ENCODE measurements around the gene SIDT1.

The SIDT1 gene

DNA sequence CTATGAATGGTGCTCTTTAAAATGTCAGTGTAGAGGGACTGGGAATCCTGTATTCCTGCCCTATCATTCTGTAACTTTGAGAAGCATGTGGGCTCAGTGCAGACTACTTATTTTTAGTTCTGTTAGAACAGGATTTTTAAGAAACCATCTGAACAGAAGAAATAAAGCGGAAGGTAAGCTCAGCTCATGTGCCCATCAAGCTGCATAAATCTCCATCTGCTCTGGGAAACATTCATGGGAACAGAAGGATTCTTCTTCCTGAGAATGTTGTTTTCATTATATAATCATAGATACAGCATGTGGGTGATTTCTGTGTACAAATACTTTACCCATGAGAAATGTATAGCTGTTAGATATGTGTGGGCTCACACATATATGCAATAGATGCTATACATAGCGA lies 69.9 kb downstream of the SIDT1 start:
- no peak for DNase-seq (ENCODE audit: low spot score)
- ATAC-seq (ENCODE audit: low read depth) = no peak
- H3K4me3 ChIP-seq (ENCODE audit: severe bottlenecking) = no peak overlapping the region
- no peaks in the 10 kb centered on the region for H3K36me3 ChIP-seq (ENCODE audit: low read depth)
- TF ChIP-seq, protein P1, sequence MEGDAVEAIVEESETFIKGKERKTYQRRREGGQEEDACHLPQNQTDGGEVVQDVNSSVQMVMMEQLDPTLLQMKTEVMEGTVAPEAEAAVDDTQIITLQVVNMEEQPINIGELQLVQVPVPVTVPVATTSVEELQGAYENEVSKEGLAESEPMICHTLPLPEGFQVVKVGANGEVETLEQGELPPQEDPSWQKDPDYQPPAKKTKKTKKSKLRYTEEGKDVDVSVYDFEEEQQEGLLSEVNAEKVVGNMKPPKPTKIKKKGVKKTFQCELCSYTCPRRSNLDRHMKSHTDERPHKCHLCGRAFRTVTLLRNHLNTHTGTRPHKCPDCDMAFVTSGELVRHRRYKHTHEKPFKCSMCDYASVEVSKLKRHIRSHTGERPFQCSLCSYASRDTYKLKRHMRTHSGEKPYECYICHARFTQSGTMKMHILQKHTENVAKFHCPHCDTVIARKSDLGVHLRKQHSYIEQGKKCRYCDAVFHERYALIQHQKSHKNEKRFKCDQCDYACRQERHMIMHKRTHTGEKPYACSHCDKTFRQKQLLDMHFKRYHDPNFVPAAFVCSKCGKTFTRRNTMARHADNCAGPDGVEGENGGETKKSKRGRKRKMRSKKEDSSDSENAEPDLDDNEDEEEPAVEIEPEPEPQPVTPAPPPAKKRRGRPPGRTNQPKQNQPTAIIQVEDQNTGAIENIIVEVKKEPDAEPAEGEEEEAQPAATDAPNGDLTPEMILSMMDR (IDR thresholded peaks at IDR 0.05; ENCODE audit: poor library complexity, severe bottlenecking) = no peak
- no peaks in the 10 kb centered on the region for H3K4me1 ChIP-seq (ENCODE audit: insufficient read depth, poor library complexity, severe bottlenecking)
- H3K27me3 ChIP-seq (ENCODE audit: insufficient read depth, poor library complexity, severe bottlenecking) = no peaks in the 10 kb centered on the region
- H3K9me3 ChIP-seq (ENCODE audit: severe bottlenecking) = no peaks in the 10 kb centered on the region
- no peak overlapping the region for H3K27ac ChIP-seq (ENCODE audit: poor library complexity, severe bottlenecking)

GRCh38 chr3:113602836-113603235 lies 70.5 kb downstream of the SIDT1 start:
- Histone ChIP-seq H3K4me3 (ENCODE audit: severe bottlenecking) (no peak overlapping the region), H3K36me3 (ENCODE audit: low read depth) (no peaks in the 10 kb centered on the region), H3K27me3 (ENCODE audit: insufficient read depth, poor library complexity, severe bottlenecking) (no peaks in the 10 kb centered on the region), H3K9me3 (ENCODE audit: severe bottlenecking) (no peaks in the 10 kb centered on the region), H3K4me1 (ENCODE audit: insufficient read depth, poor library complexity, severe bottlenecking) (no peaks in the 10 kb centered on the region), H3K27ac (ENCODE audit: poor library complexity, severe bottlenecking) (no peak overlapping the region)
- TF ChIP-seq, protein P1 (IDR thresholded peaks at IDR 0.05; ENCODE audit: poor library complexity, severe bottlenecking) = no peak
- no peak for DNase-seq (ENCODE audit: low spot score)
- no peak for ATAC-seq (ENCODE audit: low read depth)

GRCh38 chr3:113606539-113607218 lies 74.3 kb downstream of the SIDT1 start:
- DNase-seq (ENCODE audit: low spot score) (no peak), ATAC-seq (ENCODE audit: low read depth) (no peak)
- no peak overlapping the region for H3K27ac ChIP-seq (ENCODE audit: poor library complexity, severe bottlenecking)
- TF ChIP-seq, protein P1 (IDR thresholded peaks at IDR 0.05; ENCODE audit: poor library complexity, severe bottlenecking) = no peak
- no peaks in the 10 kb centered on the region for H3K27me3 ChIP-seq (ENCODE audit: insufficient read depth, poor library complexity, severe bottlenecking)
- H3K4me1 ChIP-seq (ENCODE audit: insufficient read depth, poor library complexity, severe bottlenecking) = no peaks in the 10 kb centered on the region
- H3K9me3 ChIP-seq (ENCODE audit: severe bottlenecking) = no peaks in the 10 kb centered on the region
- H3K4me3 ChIP-seq (ENCODE audit: severe bottlenecking) = no peak overlapping the region
- H3K36me3 ChIP-seq (ENCODE audit: low read depth) = no peaks in the 10 kb centered on the region

GRCh38 chr3:113607219-113607596 lies 74.9 kb downstream of the SIDT1 start:
- DNase-seq (ENCODE audit: low spot score) = no peak
- Histone ChIP-seq H3K9me3 (ENCODE audit: severe bottlenecking) (no peaks in the 10 kb centered on the region), H3K4me3 (ENCODE audit: severe bottlenecking) (no peak overlapping the region), H3K27ac (ENCODE audit: poor library complexity, severe bottlenecking) (no peak overlapping the region), H3K4me1 (ENCODE audit: insufficient read depth, poor library complexity, severe bottlenecking) (no peaks in the 10 kb centered on the region), H3K27me3 (ENCODE audit: insufficient read depth, poor library complexity, severe bottlenecking) (no peaks in the 10 kb centered on the region), H3K36me3 (ENCODE audit: low read depth) (no peaks in the 10 kb centered on the region)
- TF ChIP-seq, protein P1 (IDR thresholded peaks at IDR 0.05; ENCODE audit: poor library complexity, severe bottlenecking) = no peak
- ATAC-seq (ENCODE audit: low read depth) = no peak

GRCh38 chr3:113614402-113614801 lies 82.0 kb downstream of the SIDT1 start:
- no peak for ATAC-seq (ENCODE audit: low read depth)
- H3K27me3 ChIP-seq (ENCODE audit: insufficient read depth, poor library complexity, severe bottlenecking) = no peaks in the 10 kb centered on the region
- no peaks in the 10 kb centered on the region for H3K9me3 ChIP-seq (ENCODE audit: severe bottlenecking)
- no peaks in the 10 kb centered on the region for H3K4me1 ChIP-seq (ENCODE audit: insufficient read depth, poor library complexity, severe bottlenecking)
- DNase-seq (ENCODE audit: low spot score) = no peak
- TF ChIP-seq, protein P1 (IDR thresholded peaks at IDR 0.05; ENCODE audit: poor library complexity, severe bottlenecking) = no peak
- H3K27ac ChIP-seq (ENCODE audit: poor library complexity, severe bottlenecking) = no peak overlapping the region
- H3K36me3 ChIP-seq (ENCODE audit: low read depth) = no peaks in the 10 kb centered on the region
- H3K4me3 ChIP-seq (ENCODE audit: severe bottlenecking) = no peak overlapping the region
